ENCODE measurements around the gene IL1R1. TPM values are rescaled to one million over a fixed set of nuclear protein-coding genes. Genes with fewer than 3 reads are reported as not detected.

The IL1R1 gene
- total and polyA plus RNA-seq, 4 donors = 2.5 to 12.6 (median 7.3) TPM

GRCh38 chr2:102110596-102111334 lies 31.8 kb upstream of the IL1R1 start:
- 87% methylated on average over 12 of the region's 13 CpGs for WGBS (ENCODE audit: insufficient coverage)
- Histone ChIP-seq H3K36me3 (ENCODE audit: control insufficient read depth, insufficient read depth, low read length) (no peaks in the 10 kb centered on the region), H3K27me3 (ENCODE audit: control insufficient read depth, insufficient read depth, low read length) (no peaks in the 10 kb centered on the region), H3K9me3 (ENCODE audit: control insufficient read depth, insufficient read depth, low read length) (no peaks in the 10 kb centered on the region), H3K4me1 (ENCODE audit: control insufficient read depth, insufficient read depth, low read length) (no peaks in the 10 kb centered on the region), H3K4me3 (ENCODE audit: low read depth, low read length) (no peak overlapping the region), H3K27ac (ENCODE audit: low read depth, low read length) (no peak overlapping the region)
- no peak for DNase-seq (ENCODE audit: low read depth in 4 of 6, low spot score in 6 of 6)

- no peak for DNase-seq (ENCODE audit: low read depth in 4 of 6, low spot score in 6 of 6)
- no peaks in the 10 kb centered on the region for H3K36me3 ChIP-seq (ENCODE audit: control insufficient read depth, insufficient read depth, low read length)
- no peak overlapping the region for H3K4me3 ChIP-seq (ENCODE audit: low read depth, low read length)
- H3K27ac ChIP-seq (ENCODE audit: low read depth, low read length) = no peak overlapping the region
- 67% methylated on average over 1 of the region's 2 CpGs for WGBS (ENCODE audit: insufficient coverage)
- no peaks in the 10 kb centered on the region for H3K27me3 ChIP-seq (ENCODE audit: control insufficient read depth, insufficient read depth, low read length)
- H3K4me1 ChIP-seq (ENCODE audit: control insufficient read depth, insufficient read depth, low read length) = no peaks in the 10 kb centered on the region
- H3K9me3 ChIP-seq (ENCODE audit: control insufficient read depth, insufficient read depth, low read length) = no peaks in the 10 kb centered on the region
These were observed 30.7 kb upstream of the IL1R1 start for GRCh38 chr2:102111823-102112222.

GRCh38 chr2:102112271-102112670 lies 30.3 kb upstream of the IL1R1 start:
- no peaks in the 10 kb centered on the region for H3K36me3 ChIP-seq (ENCODE audit: control insufficient read depth, insufficient read depth, low read length)
- no peaks in the 10 kb centered on the region for H3K9me3 ChIP-seq (ENCODE audit: control insufficient read depth, insufficient read depth, low read length)
- no peaks in the 10 kb centered on the region for H3K4me1 ChIP-seq (ENCODE audit: control insufficient read depth, insufficient read depth, low read length)
- H3K27me3 ChIP-seq (ENCODE audit: control insufficient read depth, insufficient read depth, low read length) = no peaks in the 10 kb centered on the region
- 87% methylated on average over 1 of the region's 1 CpG for WGBS (ENCODE audit: insufficient coverage)
- H3K27ac ChIP-seq (ENCODE audit: low read depth, low read length) = no peak overlapping the region
- no peak for DNase-seq (ENCODE audit: low read depth in 4 of 6, low spot score in 6 of 6)
- no peak overlapping the region for H3K4me3 ChIP-seq (ENCODE audit: low read depth, low read length)

GRCh38 chr2:102112692-102113665 lies 29.6 kb upstream of the IL1R1 start:
- no peaks in the 10 kb centered on the region for H3K4me1 ChIP-seq (ENCODE audit: control insufficient read depth, insufficient read depth, low read length)
- no peak for DNase-seq (ENCODE audit: low read depth in 4 of 6, low spot score in 6 of 6)
- WGBS (ENCODE audit: insufficient coverage) = 100% methylated on average over 5 of the region's 10 CpGs
- H3K9me3 ChIP-seq (ENCODE audit: control insufficient read depth, insufficient read depth, low read length) = no peaks in the 10 kb centered on the region
- H3K27ac ChIP-seq (ENCODE audit: low read depth, low read length) = no peak overlapping the region
- H3K27me3 ChIP-seq (ENCODE audit: control insufficient read depth, insufficient read depth, low read length) = no peaks in the 10 kb centered on the region
- no peak overlapping the region for H3K4me3 ChIP-seq (ENCODE audit: low read depth, low read length)
- H3K36me3 ChIP-seq (ENCODE audit: control insufficient read depth, insufficient read depth, low read length) = no peaks in the 10 kb centered on the region

- Histone ChIP-seq H3K9me3 (ENCODE audit: control insufficient read depth, insufficient read depth, low read length) (no peaks in the 10 kb centered on the region), H3K27ac (ENCODE audit: low read depth, low read length) (no peak overlapping the region), H3K4me3 (ENCODE audit: low read depth, low read length) (no peak overlapping the region), H3K4me1 (ENCODE audit: control insufficient read depth, insufficient read depth, low read length) (no peaks in the 10 kb centered on the region), H3K27me3 (ENCODE audit: control insufficient read depth, insufficient read depth, low read length) (no peaks in the 10 kb centered on the region), H3K36me3 (ENCODE audit: control insufficient read depth, insufficient read depth, low read length) (no peaks in the 10 kb centered on the region)
- no peak for DNase-seq (ENCODE audit: low read depth in 4 of 6, low spot score in 6 of 6)
- 100% methylated on average over 2 of the region's 6 CpGs for WGBS (ENCODE audit: insufficient coverage)
These were observed 28.2 kb upstream of the IL1R1 start for GRCh38 chr2:102114290-102114721.

DNA sequence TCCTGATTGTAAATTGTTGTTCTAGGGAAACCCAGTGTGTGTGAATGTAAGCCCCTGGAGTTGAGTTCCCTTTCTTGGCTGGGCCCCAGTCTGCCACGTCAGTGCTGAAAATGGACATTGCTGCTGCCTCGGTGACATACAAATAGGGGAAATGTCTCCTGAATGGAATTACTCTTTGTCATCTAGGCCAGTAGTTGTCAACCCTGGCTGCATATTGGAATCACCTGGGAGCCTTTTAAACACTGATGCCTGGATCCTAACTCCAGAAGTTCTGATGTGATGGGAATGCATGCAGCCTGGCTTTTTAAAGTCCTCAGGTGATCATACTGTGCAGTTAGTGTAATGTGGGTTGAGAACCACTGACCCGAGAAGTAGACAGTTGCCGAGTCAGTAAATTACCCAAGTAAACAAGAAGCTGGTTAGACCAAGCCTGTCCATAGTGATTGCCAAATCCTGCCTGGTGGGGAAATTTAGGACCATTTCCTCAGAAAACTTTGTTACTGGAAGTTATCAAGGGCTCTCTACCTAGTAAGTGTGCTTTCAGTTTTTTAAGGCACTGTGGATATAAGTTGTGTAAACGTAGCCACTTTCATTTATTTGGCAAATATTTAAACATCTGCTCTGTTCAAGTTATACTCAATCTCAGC lies 27.6 kb upstream of the IL1R1 start:
- H3K36me3 ChIP-seq (ENCODE audit: control insufficient read depth, insufficient read depth, low read length) = no peaks in the 10 kb centered on the region
- WGBS (ENCODE audit: insufficient coverage) = 55% methylated on average over 2 of the region's 5 CpGs
- no peaks in the 10 kb centered on the region for H3K4me1 ChIP-seq (ENCODE audit: control insufficient read depth, insufficient read depth, low read length)
- no peaks in the 10 kb centered on the region for H3K27me3 ChIP-seq (ENCODE audit: control insufficient read depth, insufficient read depth, low read length)
- H3K27ac ChIP-seq (ENCODE audit: low read depth, low read length) = no peak overlapping the region
- H3K9me3 ChIP-seq (ENCODE audit: control insufficient read depth, insufficient read depth, low read length) = no peaks in the 10 kb centered on the region
- no peak overlapping the region for H3K4me3 ChIP-seq (ENCODE audit: low read depth, low read length)
- DNase-seq (ENCODE audit: low read depth in 4 of 6, low spot score in 6 of 6) = no peak

DNA sequence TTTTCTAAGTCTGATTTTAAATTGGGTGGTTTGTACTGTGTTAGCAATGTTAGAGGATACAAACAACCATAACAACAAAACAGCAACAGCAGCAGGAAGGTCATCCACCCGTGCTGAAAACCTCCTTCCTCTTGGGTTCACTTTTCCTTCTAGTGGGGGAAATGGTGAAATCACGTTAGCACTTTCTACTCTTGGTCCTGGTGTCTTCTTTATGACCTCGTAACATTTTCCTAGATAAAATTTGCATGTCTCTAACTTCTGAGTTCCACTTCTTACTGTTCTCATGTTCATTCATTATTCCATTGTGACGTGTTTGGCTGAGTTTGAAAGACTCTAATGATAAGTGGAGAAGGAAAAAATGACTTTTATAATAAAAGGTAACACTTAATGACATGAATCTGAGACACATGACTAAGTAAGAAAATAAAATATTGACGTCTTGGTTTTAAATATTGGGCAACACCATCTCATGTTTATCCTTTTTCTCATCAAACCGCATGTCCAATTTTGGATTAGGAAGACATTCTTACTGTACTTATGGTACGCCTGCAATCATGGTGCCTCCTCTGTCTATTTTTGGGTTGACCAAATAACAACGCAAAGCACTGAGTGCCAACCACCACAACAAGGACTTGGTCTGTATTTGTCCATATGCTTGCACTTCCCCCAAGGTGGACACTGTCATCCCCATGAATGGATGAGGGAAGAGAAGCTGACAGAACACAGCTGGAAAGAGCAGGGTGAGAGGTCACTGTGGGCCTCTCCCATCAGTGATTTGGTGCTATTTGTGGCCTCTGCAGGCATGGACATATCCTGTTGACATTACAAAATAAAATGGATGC lies 25.7 kb upstream of the IL1R1 start:
- Histone ChIP-seq H3K9me3 (ENCODE audit: control insufficient read depth, insufficient read depth, low read length) (no peaks in the 10 kb centered on the region), H3K27ac (ENCODE audit: low read depth, low read length) (no peak overlapping the region), H3K27me3 (ENCODE audit: control insufficient read depth, insufficient read depth, low read length) (no peaks in the 10 kb centered on the region), H3K4me3 (ENCODE audit: low read depth, low read length) (no peak overlapping the region), H3K36me3 (ENCODE audit: control insufficient read depth, insufficient read depth, low read length) (no peaks in the 10 kb centered on the region), H3K4me1 (ENCODE audit: control insufficient read depth, insufficient read depth, low read length) (no peaks in the 10 kb centered on the region)
- WGBS (ENCODE audit: insufficient coverage) = 100% methylated on average over 2 of the region's 8 CpGs
- no peak for DNase-seq (ENCODE audit: low read depth in 4 of 6, low spot score in 6 of 6)

- Histone ChIP-seq H3K9me3 (ENCODE audit: control insufficient read depth, insufficient read depth, low read length) (no peaks in the 10 kb centered on the region), H3K36me3 (ENCODE audit: control insufficient read depth, insufficient read depth, low read length) (no peaks in the 10 kb centered on the region), H3K27me3 (ENCODE audit: control insufficient read depth, insufficient read depth, low read length) (no peaks in the 10 kb centered on the region), H3K4me3 (ENCODE audit: low read depth, low read length) (no peak overlapping the region), H3K27ac (ENCODE audit: low read depth, low read length) (no peak overlapping the region), H3K4me1 (ENCODE audit: control insufficient read depth, insufficient read depth, low read length) (no peaks in the 10 kb centered on the region)
- 68% methylated on average over 6 of the region's 6 CpGs for WGBS (ENCODE audit: insufficient coverage)
- DNase-seq (ENCODE audit: low read depth in 4 of 6, low spot score in 6 of 6) = peak in 1 of 6 donors; percentile 20
These were observed 25.1 kb upstream of the IL1R1 start for GRCh38 chr2:102117472-102117858.

DNA sequence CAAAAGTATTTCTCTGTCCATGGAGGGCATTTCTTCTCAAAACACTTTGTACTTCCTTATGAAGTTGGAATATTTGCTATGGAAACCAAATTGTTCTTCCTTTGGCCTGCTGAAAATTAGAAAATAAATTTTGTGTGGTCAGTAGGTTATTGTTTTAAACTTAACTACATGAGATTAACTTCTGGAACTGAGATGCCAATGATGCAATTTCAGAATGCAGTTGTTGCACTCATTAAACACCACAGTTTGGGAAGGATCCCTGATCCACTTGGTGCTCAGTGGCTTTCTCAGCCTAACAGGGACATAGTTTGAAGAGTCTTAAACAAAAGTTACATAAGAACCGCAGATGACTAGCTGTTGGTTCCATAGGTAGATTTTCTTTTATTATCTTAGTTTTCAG lies 23.3 kb upstream of the IL1R1 start:
- Histone ChIP-seq H3K4me1 (ENCODE audit: control insufficient read depth, insufficient read depth, low read length) (no peaks in the 10 kb centered on the region), H3K27me3 (ENCODE audit: control insufficient read depth, insufficient read depth, low read length) (no peaks in the 10 kb centered on the region), H3K36me3 (ENCODE audit: control insufficient read depth, insufficient read depth, low read length) (no peaks in the 10 kb centered on the region), H3K27ac (ENCODE audit: low read depth, low read length) (no peak overlapping the region), H3K9me3 (ENCODE audit: control insufficient read depth, insufficient read depth, low read length) (no peaks in the 10 kb centered on the region), H3K4me3 (ENCODE audit: low read depth, low read length) (no peak overlapping the region)
- no CpG with 5 or more reads among the region's 1 CpG for WGBS (ENCODE audit: insufficient coverage)
- DNase-seq (ENCODE audit: low read depth in 4 of 6, low spot score in 6 of 6) = no peak
